Transverse colon (tissue), 4 donors: Measurements from ENCODE around the gene AIF1L.

Experiments
- EP300 ChIP-seq: sonication (generic); formaldehyde crosslinking; IDR thresholded peaks from one replicate; pipeline ENCODE4 v1.6.1; 2017; ENCODE audit warnings: antibody characterized with exemption, low read depth
- POLR2A ChIP-seq: fragments of 450-650 bp; IDR thresholded peaks from one replicate; pipeline ENCODE4 v1.6.1; 2016; ENCODE audit warnings: antibody characterized with exemption, mild to moderate bottlenecking, moderate library complexity
- POLR2AphosphoS5 ChIP-seq, 3 donors: sonication (generic); formaldehyde crosslinking; IDR thresholded peaks; one replicate each; pipeline ENCODE4 v1.6.1; 2016; ENCODE audit warnings: antibody characterized with exemption in 3 of 3
- TF ChIP-seq, protein P1 (sequence below), 5 experiments: fragments of 200-600 bp in 3 of 5; fragments of 450-650 bp in 2 of 5; sonication (generic) in 3 of 5; IDR thresholded peaks; 1 replicate in 2 of 5; 2 replicates in 3 of 5; pipeline ENCODE4 v1.5.1; 2016 to 2017; ENCODE audit warnings: antibody characterized with exemption in 5 of 5, inconsistent platforms in 3 of 5, mild to moderate bottlenecking in 2 of 5, moderate library complexity in 1 of 5

DNA sequence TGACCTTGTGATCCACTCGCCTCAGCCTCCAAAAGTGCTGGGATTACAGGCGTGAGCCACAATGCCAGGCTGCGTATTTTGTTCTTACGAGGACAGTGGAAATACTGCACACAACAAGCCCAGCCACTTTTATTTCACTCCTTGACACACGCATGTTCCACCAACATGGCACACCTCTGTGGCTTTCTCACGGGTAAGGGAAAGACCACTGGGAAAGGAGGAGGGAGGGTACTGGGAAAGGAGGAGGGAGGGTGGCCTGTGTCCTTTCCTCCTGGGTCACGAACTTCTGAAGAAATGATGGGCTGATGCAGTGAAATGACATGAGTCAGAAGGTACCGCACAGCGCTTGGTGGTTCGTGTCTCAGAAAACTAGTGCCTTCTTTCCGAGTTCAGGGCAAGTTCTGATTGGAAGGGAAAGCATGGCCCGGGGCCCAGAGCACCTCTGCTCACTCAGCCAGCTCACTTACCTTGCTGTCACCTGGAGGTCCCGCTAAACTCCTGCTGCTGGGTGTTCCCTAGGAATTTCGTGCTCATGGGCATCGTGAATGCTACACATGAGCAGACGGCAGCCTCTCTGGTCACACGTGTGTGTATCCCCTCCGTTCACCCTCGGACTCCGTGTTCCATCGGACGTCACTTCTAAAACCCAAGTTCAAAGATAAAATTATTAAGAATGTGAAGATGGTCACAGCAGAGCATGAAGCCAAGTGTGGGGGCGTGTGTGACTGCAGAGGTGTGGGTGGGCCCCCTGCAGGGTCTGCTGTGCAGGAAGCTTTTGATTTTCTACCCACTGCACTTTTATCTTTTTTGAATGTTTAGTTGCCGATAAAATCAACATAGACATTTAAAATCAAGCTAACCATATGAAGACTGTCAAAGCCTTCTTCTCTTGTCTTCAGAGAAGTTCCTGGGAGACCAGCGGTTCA is 44.5 kb upstream of the AIF1L start:
- TF ChIP-seq, protein P1, sequence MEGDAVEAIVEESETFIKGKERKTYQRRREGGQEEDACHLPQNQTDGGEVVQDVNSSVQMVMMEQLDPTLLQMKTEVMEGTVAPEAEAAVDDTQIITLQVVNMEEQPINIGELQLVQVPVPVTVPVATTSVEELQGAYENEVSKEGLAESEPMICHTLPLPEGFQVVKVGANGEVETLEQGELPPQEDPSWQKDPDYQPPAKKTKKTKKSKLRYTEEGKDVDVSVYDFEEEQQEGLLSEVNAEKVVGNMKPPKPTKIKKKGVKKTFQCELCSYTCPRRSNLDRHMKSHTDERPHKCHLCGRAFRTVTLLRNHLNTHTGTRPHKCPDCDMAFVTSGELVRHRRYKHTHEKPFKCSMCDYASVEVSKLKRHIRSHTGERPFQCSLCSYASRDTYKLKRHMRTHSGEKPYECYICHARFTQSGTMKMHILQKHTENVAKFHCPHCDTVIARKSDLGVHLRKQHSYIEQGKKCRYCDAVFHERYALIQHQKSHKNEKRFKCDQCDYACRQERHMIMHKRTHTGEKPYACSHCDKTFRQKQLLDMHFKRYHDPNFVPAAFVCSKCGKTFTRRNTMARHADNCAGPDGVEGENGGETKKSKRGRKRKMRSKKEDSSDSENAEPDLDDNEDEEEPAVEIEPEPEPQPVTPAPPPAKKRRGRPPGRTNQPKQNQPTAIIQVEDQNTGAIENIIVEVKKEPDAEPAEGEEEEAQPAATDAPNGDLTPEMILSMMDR (IDR thresholded peaks at IDR 0.05), result no peak
- TF ChIP-seq POLR2A (no peak), POLR2AphosphoS5 (IDR thresholded peaks at IDR 0.05) (no peak), EP300 (no peak)
